Measurements from ENCODE around the gene SPEF2.

GRCh38 chr5:35789732-35790456 lies 172.2 kb downstream of the SPEF2 start:
- TF ChIP-seq CTCF (IDR thresholded peaks at IDR 0.05 in 2 of 3, conservative IDR thresholded peaks at IDR 0.05 in 1 of 3; ENCODE audit: control insufficient read depth in 2 of 3, extremely low read depth in 1 of 3, insufficient read depth in 1 of 3, low read depth in 3 of 3, low read length in 3 of 3) (no peak), EZH2 (IDR thresholded peaks at IDR 0.05; ENCODE audit: borderline replicate concordance, control insufficient read depth, low read depth, low read length) (no peak), ZNF274 (IDR thresholded peaks at IDR 0.05; ENCODE audit: insufficient read depth, insufficient read length) (no peak), SIN3A (IDR thresholded peaks at IDR 0.05; ENCODE audit: low read depth, low read length) (no peak), REST (IDR thresholded peaks at IDR 0.05; ENCODE audit: low read depth, low read length) (no peak), CBFB (IDR thresholded peaks at IDR 0.05; ENCODE audit: low read depth) (no peak), POLR2AphosphoS5 (IDR thresholded peaks at IDR 0.05; ENCODE audit: low read length) (no peak), ZNF384 (IDR thresholded peaks at IDR 0.05; ENCODE audit: borderline replicate concordance, low read depth, low read length) (no peak), POLR2A (IDR thresholded peaks at IDR 0.05; ENCODE audit: low read depth, low read length) (no peak), EP300 (IDR thresholded peaks at IDR 0.05; ENCODE audit: borderline replicate concordance in 1 of 2, control insufficient read depth in 1 of 2, low read depth in 2 of 2, low read length in 2 of 2) (no peak), GABPA (IDR thresholded peaks at IDR 0.05; ENCODE audit: low read depth) (no peak)
- TF ChIP-seq, protein P1, sequence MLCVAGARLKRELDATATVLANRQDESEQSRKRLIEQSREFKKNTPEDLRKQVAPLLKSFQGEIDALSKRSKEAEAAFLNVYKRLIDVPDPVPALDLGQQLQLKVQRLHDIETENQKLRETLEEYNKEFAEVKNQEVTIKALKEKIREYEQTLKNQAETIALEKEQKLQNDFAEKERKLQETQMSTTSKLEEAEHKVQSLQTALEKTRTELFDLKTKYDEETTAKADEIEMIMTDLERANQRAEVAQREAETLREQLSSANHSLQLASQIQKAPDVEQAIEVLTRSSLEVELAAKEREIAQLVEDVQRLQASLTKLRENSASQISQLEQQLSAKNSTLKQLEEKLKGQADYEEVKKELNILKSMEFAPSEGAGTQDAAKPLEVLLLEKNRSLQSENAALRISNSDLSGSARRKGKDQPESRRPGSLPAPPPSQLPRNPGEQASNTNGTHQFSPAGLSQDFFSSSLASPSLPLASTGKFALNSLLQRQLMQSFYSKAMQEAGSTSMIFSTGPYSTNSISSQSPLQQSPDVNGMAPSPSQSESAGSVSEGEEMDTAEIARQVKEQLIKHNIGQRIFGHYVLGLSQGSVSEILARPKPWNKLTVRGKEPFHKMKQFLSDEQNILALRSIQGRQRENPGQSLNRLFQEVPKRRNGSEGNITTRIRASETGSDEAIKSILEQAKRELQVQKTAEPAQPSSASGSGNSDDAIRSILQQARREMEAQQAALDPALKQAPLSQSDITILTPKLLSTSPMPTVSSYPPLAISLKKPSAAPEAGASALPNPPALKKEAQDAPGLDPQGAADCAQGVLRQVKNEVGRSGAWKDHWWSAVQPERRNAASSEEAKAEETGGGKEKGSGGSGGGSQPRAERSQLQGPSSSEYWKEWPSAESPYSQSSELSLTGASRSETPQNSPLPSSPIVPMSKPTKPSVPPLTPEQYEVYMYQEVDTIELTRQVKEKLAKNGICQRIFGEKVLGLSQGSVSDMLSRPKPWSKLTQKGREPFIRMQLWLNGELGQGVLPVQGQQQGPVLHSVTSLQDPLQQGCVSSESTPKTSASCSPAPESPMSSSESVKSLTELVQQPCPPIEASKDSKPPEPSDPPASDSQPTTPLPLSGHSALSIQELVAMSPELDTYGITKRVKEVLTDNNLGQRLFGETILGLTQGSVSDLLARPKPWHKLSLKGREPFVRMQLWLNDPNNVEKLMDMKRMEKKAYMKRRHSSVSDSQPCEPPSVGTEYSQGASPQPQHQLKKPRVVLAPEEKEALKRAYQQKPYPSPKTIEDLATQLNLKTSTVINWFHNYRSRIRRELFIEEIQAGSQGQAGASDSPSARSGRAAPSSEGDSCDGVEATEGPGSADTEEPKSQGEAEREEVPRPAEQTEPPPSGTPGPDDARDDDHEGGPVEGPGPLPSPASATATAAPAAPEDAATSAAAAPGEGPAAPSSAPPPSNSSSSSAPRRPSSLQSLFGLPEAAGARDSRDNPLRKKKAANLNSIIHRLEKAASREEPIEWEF (IDR thresholded peaks at IDR 0.05; ENCODE audit: insufficient replicate concordance, low read depth, low read length) = no peak
